HL-60/S4 treated with retinoic acid at 250 ng/mL for 4 days and 3 days (cell line): Measurements from ENCODE around the gene ARMS2.

ENCODE experiments used
- in situ Hi-C: fragments of 300-500 bp; cut with MboI; formaldehyde crosslinking; loops from 2 replicates; pipeline ENCODE4 v1.7.0; 2022; ENCODE audit warnings: low sequenced_read_pairs

The ARMS2 gene, protein sequence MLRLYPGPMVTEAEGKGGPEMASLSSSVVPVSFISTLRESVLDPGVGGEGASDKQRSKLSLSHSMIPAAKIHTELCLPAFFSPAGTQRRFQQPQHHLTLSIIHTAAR

DNA sequence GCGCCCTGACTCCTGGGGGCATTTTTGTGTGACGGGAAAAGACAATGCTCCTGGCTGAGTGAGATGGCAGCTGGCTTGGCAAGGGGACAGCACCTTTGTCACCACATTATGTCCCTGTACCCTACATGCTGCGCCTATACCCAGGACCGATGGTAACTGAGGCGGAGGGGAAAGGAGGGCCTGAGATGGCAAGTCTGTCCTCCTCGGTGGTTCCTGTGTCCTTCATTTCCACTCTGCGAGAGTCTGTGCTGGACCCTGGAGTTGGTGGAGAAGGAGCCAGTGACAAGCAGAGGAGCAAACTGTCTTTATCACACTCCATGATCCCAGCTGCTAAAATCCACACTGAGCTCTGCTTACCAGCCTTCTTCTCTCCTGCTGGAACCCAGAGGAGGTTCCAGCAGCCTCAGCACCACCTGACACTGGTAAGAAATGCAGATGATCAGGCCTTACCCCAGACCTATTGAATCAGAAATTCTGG is at the start of gene ARMS2:
TSS of gene ARMS2 (plus strand) at position 51 of the 478 bp plus-strand sequence. CDS start at position 126, 75 bp downstream.
- in situ Hi-C loops: no loop called here

GRCh38 chr10:122407375-122408125 is 46.9 kb upstream of the ARMS2 start:
- in situ Hi-C loops: no loop called here

- in situ Hi-C loops: no loop called here
These were observed 41.1 kb upstream of the ARMS2 start for GRCh38 chr10:122413327-122413726.

- in situ Hi-C loops: no loop called here
These were observed 36.8 kb upstream of the ARMS2 start for GRCh38 chr10:122417667-122418066.

DNA sequence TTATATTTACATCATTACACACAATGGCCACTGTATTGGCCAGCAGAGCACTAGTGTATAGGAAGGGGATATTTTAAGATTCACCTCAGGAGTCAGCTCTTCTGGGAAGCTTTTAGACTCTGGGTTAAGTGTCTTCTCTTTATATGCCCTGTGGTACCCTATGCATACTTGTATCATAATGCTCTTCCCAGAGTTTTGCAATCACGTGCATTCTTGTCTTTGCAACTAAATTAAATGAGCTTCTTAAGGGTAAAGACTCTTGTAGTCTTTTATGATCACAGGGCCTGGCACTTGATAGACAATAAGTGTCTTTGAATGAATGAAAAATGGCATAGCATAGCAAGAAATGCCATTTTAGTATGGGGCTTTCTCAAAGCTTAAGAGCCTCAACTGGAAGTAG is 35.4 kb upstream of the ARMS2 start:
- in situ Hi-C loops: no loop called here

- in situ Hi-C loops: no loop called here
These were observed 34.4 kb upstream of the ARMS2 start for GRCh38 chr10:122419876-122420623.

DNA sequence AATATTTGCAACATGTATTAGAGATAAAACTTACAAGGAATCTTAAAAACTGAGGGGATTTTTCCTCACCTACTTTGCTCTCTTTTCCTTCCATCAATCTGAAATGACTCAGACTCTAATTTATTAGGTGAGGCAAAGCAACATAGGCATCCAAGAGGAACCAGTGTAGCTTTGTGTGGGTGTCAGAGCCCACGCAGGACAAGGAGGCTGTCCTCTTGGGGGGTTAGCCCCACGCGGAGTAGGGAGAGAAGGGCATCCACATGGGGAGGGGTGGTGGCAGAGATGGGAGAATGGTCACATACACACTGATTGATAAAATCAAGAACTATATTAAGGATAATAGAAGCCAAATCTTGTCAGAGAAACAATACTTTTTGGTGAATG is 33.8 kb upstream of the ARMS2 start:
- in situ Hi-C loops: no loop called here

DNA sequence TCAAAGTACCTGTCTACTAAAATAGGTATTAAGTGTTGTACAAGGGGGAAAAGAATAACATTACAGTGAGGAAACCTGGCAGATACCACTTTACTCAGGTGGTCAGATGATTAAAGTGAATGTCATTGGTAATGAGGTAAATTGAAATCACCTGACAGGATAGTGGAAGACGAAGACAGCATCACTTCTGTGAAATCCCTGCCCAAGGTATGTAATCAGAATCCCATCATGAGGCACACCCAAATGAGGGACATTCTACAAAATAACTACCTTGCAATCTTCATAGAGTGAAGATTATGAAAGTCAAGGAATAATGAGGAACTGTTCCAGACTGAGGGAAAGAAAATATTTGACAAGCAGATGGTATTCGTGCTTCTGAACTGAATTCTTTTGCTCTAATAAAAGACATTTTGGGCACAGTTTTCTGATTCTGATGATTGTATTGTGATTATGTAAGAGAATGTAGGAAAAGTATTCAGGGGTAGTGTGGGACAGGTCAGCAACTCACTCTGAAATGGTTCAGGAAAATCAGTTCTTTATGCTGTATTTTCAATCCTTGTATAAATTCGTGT is 33.3 kb upstream of the ARMS2 start:
- in situ Hi-C loops: no loop called here

- in situ Hi-C loops: no loop called here
These were observed 32.7 kb upstream of the ARMS2 start for GRCh38 chr10:122421742-122422141.

DNA sequence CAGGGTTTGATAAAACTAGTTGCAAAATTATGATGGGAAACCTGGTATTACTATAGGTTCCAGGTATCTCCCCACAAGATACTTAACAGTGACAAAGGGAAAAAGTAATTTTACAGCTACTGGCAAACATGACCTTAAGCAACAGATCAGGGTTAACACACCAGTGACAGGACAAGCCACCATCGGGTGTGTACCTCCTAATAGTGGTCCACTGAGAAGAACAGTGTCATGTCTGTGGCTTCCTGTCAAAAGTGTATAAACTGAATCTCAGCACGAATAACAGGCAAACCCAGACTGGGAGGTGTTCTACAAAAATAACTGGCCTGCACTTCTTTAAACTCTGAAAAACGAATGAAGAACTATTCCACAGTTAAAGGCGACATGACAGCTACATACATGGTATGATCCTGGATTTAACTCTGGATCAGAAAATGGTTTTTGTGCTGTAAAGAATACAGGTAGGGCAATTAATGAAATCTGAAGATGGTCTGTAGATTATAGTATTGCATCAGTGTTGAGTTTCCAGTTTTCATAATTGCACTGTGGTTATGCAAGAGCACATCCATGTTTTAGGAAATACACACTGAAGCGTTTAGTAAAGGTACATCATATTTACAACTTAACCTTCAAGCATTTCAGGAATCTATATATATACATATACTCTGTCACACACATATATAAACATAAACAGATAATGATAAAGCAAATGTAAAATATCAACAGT is 32.0 kb upstream of the ARMS2 start:
- in situ Hi-C loops: no loop called here

- in situ Hi-C loops: no loop called here
These were observed 30.4 kb upstream of the ARMS2 start for GRCh38 chr10:122424059-122424458.

DNA sequence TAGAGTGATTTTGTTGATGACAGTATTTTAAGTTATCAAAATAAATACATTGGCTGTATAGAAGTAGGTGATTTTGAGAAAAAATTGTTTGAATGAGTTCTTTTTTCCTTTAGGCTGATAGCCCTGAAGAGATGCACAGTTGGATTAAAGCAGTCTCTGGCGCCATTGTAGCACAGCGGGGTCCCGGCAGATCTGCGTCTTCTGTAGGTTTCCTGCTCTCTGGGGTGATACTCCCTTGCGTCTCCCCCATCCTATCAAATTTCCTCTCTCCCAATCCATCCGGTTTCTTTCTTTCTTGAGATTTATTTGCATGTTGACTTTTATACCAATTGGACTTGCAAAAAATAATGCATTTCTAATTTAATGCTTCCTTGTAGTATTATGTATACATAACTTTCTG is 27.6 kb upstream of the ARMS2 start:
- in situ Hi-C loops: loop anchor here (25.0 kb wide), 1 partner anchor 290 kb away; no protein-coding TSS in a partner anchor

- in situ Hi-C loops: loop anchor here (25.0 kb wide), 1 partner anchor 290 kb away; no protein-coding TSS in a partner anchor
These were observed 27.2 kb upstream of the ARMS2 start for GRCh38 chr10:122427280-122427679.

DNA sequence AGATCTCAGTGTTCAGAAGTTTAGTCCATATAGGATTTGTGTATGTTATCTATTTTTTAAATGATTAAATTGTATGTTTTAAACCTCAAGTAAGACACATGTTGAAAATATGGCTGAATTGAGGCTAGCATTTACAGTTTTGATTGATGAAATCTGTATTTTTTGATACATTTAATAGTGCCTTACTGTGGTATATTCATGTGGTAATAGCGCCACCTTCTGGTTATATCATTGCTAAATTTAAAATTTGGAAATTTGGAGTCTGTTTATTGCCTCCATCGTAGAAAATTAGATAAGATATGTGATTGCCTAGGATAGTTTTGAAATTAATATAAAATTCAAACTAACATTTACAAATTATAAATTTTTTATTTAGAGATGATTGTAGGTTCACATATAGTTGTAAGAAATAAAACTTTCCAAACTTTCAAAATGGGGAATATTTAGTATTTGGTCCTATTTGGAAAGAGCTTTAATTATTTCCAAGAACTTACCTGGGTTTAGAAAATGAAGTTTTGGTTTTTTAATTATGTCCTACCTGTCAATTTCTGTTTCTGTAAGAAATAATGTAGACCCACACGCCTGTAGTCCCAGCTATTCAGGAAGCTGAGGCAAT is 19.1 kb upstream of the ARMS2 start:
- in situ Hi-C loops: loop anchor here (25.0 kb wide), 1 partner anchor 298 kb away; no protein-coding TSS in a partner anchor

GRCh38 chr10:122441961-122442360 is 12.5 kb upstream of the ARMS2 start:
- in situ Hi-C loops: loop anchor here (25.0 kb wide), 1 partner anchor 305 kb away; no protein-coding TSS in a partner anchor

DNA sequence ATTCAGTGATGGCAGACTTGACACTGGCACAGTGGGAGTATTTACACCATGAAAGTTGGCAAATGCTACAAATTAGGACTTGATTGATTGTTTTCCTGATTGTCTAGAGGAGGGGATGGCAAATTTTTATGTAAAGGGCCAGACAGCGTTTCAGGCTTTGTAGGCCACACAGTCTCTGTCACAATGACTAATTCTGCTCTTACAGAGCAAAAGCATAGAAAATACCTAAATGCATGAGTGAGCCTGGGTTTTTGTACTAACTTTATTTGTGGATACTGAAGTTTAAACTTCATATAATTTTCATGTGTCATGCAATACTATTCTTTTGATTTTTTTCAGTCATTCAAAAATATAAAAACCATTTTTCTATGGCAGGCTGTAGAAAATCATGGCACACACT is 9.0 kb upstream of the ARMS2 start:
- in situ Hi-C loops: loop anchor here (25.0 kb wide), 1 partner anchor 308 kb away; no protein-coding TSS in a partner anchor

- in situ Hi-C loops: loop anchor here (25.0 kb wide), 1 partner anchor 309 kb away; no protein-coding TSS in a partner anchor
These were observed 8.5 kb upstream of the ARMS2 start for GRCh38 chr10:122445904-122446303.

- in situ Hi-C loops: loop anchor here (25.0 kb wide), 1 partner anchor 310 kb away; no protein-coding TSS in a partner anchor
These were observed 7.6 kb upstream of the ARMS2 start for GRCh38 chr10:122446668-122447423.

DNA sequence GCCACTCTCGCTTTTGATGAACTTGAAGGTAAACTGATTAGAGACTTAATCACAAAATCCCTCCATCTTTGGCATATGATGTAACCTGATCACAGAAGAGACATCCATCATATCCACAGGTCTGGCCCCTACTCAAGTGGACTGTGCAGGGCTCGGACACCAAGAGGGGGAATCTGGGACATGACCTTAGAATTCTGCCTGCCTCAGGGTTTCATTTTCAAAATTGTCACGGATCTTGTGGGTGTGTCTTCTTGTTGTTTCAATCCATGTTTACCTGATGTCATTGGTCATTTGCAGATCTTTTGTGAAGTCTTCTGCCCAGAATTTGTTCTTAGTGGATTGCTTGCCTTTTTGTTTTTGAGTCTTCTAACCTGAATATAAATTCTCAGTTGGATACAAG is 5.9 kb upstream of the ARMS2 start:
- in situ Hi-C loops: loop anchor here (25.0 kb wide), 1 partner anchor 311 kb away; no protein-coding TSS in a partner anchor
